Upper lobe of right lung (tissue), 1 donor: Measurements from ENCODE around the gene SLC22A31. TPM values are rescaled to one million over a fixed set of nuclear protein-coding genes. Genes with fewer than 3 reads are reported as not detected.

Experiments
- ATAC-seq: fragments of 200-7000 bp; cut with Tn5 transposase; one replicate; pipeline ENCODE4 v1.9.1; 2020; ENCODE audit warnings: mild to moderate bottlenecking, moderate library complexity
- DNase-seq: peaks from one replicate; pipeline ENCODE4 v3.0.0-alpha.2; 2020
- H3K27ac ChIP-seq: fragments of 200-600 bp; one replicate; pipeline ENCODE4 v1.8.0; 2022
- H3K27me3 ChIP-seq: fragments of 200-600 bp; one replicate; pipeline ENCODE4 v1.8.0; 2022; ENCODE audit warnings: mild to moderate bottlenecking
- H3K36me3 ChIP-seq: fragments of 200-600 bp; one replicate; pipeline ENCODE4 v1.8.0; 2022
- H3K4me1 ChIP-seq: fragments of 200-600 bp; one replicate; pipeline ENCODE4 v1.8.0; 2022
- H3K4me3 ChIP-seq: fragments of 200-600 bp; one replicate; pipeline ENCODE4 v1.8.0; 2022; ENCODE audit warnings: mild to moderate bottlenecking
- H3K9me3 ChIP-seq: fragments of 200-600 bp; one replicate; pipeline ENCODE4 v1.8.0; 2022
- CTCF ChIP-seq: fragments of 200-600 bp; IDR thresholded peaks from one replicate; pipeline ENCODE4 v1.8.0; 2022; ENCODE audit warnings: antibody characterized with exemption
- intact Hi-C: fragments of 100-400 bp; cut with DNase I; formaldehyde crosslinking; loops from one replicate; pipeline ENCODE4 v1.11.0; 2022
- total RNA-seq: library from RNA; stranded (reverse); fragmentation: NEBNext Ultra II Directional; extraction: Animal tissue kit (Norgen Biotek cat#: 25700); gene quantifications from one replicate; pipeline ENCODE4 v1.2.1, GENCODE V29; 2021
- donor health status: DM: no; HTN: yes; CAD: no; lungs with severe emphysema.

SLC22A31 gene
- total RNA-seq, 1 donor from 2014 or later: 136 TPM

DNA sequence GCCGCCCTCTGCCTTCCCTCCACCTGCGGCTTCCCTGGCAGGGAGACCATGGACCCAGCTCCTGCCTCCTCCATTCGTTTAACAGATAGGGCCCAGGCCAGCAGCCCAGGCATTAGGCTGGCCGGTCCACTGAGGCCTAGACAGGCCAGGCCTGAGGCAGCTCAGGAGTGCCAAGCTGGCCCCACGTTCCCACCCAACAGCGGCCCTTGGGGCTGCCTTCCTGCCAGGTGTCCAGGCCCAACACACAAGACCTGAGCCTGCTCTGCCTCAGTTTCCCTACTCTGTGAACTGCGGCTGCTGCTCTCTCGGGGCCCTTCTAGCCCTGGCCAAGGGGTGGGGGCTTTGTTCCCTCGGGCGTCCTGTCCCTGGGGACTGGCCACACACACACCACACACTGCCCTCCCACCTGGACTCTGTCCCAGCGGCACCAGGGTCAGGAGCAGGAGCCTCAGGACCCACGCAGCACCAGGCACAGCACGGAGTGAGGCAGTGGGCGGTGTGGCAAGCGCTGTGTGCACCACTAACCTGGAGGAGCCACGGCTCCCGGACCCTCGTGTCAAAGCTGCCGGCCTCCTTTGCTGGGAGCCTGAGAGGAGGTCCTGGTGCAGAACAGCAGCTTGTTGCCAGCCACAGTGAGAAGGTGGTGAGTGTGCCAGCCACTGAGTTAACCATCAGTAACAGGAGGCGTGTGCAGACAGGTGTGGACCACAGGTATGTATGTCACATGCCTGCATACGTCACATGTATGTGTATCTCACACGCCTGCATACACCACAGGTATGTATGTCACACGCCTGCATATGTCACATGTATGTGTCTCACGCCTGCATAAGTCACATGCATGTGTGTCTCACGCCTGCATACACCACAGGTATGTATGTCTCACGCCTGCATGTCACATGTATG is 43.3 kb downstream of the SLC22A31 start:
- H3K4me3 ChIP-seq: no peak overlapping the region
- intact Hi-C loops: no loop called here
- no peak for DNase-seq
- H3K4me1 ChIP-seq: peaks cover 19% of the 10 kb centered on the region
- no peaks in the 10 kb centered on the region for H3K9me3 ChIP-seq
- no peak for ATAC-seq
- H3K27me3 ChIP-seq: peaks cover 6% of the 10 kb centered on the region
- H3K36me3 ChIP-seq: no peaks in the 10 kb centered on the region
- TF ChIP-seq CTCF: no peak
- H3K27ac ChIP-seq: no peak overlapping the region

DNA sequence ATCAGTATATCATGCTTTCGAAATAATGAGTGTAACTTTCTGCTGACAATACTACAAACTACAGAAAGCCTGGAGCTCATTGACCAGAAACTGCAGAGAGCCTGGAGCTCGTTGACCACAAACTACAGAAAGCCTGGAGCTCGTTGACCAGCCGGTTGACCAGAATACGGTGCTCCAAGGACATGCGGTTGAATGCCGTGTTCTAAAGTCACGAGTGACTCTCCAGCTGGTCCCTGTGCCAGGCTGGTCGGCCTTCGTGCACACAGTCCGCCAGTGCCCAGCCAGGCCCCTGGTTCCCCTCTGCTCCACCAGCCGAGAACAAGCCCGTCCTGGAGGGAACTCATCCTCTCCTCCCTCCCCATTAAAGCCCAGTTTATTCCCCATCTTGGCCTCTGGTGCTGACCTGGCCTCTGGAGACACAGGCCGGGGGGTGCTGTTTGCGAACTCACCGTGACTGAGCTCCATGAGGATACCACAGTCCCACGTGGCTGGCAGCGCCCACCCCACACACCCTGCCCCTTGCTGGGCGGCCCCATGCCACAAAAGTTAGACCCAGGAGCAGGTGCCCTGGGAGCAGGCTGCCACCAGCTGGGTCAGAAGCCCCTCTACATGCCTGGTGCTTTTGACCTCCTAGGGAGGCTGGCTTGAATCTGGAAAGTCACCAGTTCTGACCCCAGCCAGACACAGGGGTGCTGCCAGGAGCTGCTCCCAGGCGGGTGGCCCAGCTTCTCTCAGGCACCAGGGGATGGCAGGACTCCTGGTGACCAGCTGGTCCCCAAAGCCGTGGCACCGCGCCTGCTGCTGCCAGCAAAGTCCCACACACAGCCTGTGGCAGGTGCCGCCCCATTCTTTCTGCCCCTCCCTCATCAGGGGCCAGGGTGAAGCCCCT is 44.2 kb downstream of the SLC22A31 start:
- Histone ChIP-seq H3K4me1 (peaks cover 19% of the 10 kb centered on the region), H3K9me3 (no peaks in the 10 kb centered on the region), H3K36me3 (no peaks in the 10 kb centered on the region), H3K4me3 (no peak overlapping the region), H3K27ac (peak overlapping the region; percentile 60), H3K27me3 (no peaks in the 10 kb centered on the region)
- ATAC-seq (no peak), DNase-seq (no peak)
- no peak for TF ChIP-seq CTCF
- intact Hi-C loops: no loop called here

- intact Hi-C loops: no loop called here
- Histone ChIP-seq H3K9me3 (no peaks in the 10 kb centered on the region), H3K27me3 (no peaks in the 10 kb centered on the region), H3K36me3 (no peaks in the 10 kb centered on the region), H3K4me1 (peaks cover 19% of the 10 kb centered on the region), H3K27ac (peak overlapping the region; percentile 60), H3K4me3 (no peak overlapping the region)
- ATAC-seq (peak; percentile 57), DNase-seq (peak; percentile 82)
- no peak for TF ChIP-seq CTCF
Measured at GRCh38 chr16:89155184-89155679, 45.1 kb downstream of the SLC22A31 start.

GRCh38 chr16:89154390-89155183 is 45.8 kb downstream of the SLC22A31 start:
- no peak for TF ChIP-seq CTCF
- H3K36me3 ChIP-seq: no peaks in the 10 kb centered on the region
- ATAC-seq (peak; percentile 4), DNase-seq (no peak)
- H3K9me3 ChIP-seq: no peaks in the 10 kb centered on the region
- intact Hi-C loops: no loop called here
- H3K4me1 ChIP-seq: peaks cover 19% of the 10 kb centered on the region
- no peaks in the 10 kb centered on the region for H3K27me3 ChIP-seq
- H3K27ac ChIP-seq: no peak overlapping the region
- no peak overlapping the region for H3K4me3 ChIP-seq

DNA sequence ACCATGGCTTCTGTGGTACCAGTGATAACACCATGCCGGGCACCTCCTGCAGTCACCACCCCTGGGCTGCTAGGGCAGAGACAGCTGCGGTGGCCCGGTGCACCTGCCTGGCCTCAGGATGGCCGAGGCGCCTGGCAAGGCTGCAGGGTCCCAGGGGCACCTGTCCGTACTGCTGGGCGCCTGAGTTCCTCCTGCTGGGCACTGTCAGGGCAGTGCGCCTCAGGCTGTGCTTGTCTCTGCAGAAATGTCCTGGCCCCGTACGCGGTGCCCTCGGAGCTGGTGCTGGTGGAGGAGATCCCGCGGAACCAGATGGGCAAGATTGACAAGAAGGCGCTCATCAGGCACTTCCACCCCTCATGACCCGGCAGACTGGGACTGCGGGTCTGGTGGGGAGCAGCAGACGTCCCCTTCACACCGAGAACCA is 46.5 kb downstream of the SLC22A31 start:
- Histone ChIP-seq H3K4me3 (no peak overlapping the region), H3K27me3 (no peaks in the 10 kb centered on the region), H3K27ac (no peak overlapping the region), H3K4me1 (peaks cover 19% of the 10 kb centered on the region), H3K36me3 (no peaks in the 10 kb centered on the region), H3K9me3 (no peaks in the 10 kb centered on the region)
- ATAC-seq: peak; percentile 3
- no peak for DNase-seq
- no peak for TF ChIP-seq CTCF
- intact Hi-C loops: no loop called here
